CD4-positive, alpha-beta memory T cell (primary cell): ENCODE results near the gene ADGRD1. TPM values are rescaled to one million over a fixed set of nuclear protein-coding genes. Genes with fewer than 3 reads are reported as not detected.

Source experiments
- CTCF ChIA-PET: fragments of 350-600 bp; sonication (Branson Sonifier 250); formaldehyde crosslinking; loops from one replicate; lab custom pipeline; 2021; ENCODE audit warnings: inconsistent platforms; ENCODE audit not compliant: partially characterized antibody; lab: Charles Lee
- POLR2A ChIA-PET: fragments of 350-600 bp; sonication (Branson Sonifier 250); formaldehyde crosslinking; loops from one replicate; lab custom pipeline; 2021; ENCODE audit not compliant: partially characterized antibody; lab: Charles Lee
- DNase-seq, 5 donors: peaks; one replicate each; pipeline versions ENCODE4 v3.0.0 to v3.0.0-alpha.2; 2020 to 2022; ENCODE audit warnings: mixed read lengths in 1 of 5
- H3K27ac ChIP-seq: one replicate; pipeline ENCODE4 v1.7.0; 2013; ENCODE audit warnings: low read depth, low read length
- H3K27me3 ChIP-seq: 2 replicates; pipeline ENCODE4 v1.7.0; 2013; ENCODE audit warnings: mild to moderate bottlenecking, low read length, moderate library complexity; ENCODE audit not compliant: insufficient read depth
- H3K36me3 ChIP-seq: 2 replicates; pipeline ENCODE4 v1.7.0; 2013; ENCODE audit warnings: mild to moderate bottlenecking, low read length, moderate library complexity; ENCODE audit not compliant: insufficient read depth
- H3K4me1 ChIP-seq: 2 replicates; pipeline ENCODE4 v1.7.0; 2013; ENCODE audit warnings: mild to moderate bottlenecking, low read length, moderate library complexity; ENCODE audit not compliant: insufficient read depth
- H3K4me3 ChIP-seq, 2 donors: one replicate each; pipeline ENCODE4 v1.7.0; 2013; ENCODE audit warnings: low read length in 2 of 2, mild to moderate bottlenecking in 1 of 2
- H3K9me3 ChIP-seq, 2 donors: one replicate each; pipeline ENCODE4 v1.7.0; 2013; ENCODE audit warnings: low read length in 2 of 2, control low read depth in 1 of 2; ENCODE audit not compliant: control insufficient read depth in 1 of 2
- H3K27ac Mint-ChIP-seq, 7 donors: one replicate each; pipeline ENCODE4 v1.8.0; 2020 to 2021; ENCODE audit warnings: mixed read lengths in 7 of 7, mild to moderate bottlenecking in 6 of 7, inconsistent platforms in 3 of 7, moderate library complexity in 3 of 7
- H3K27me3 Mint-ChIP-seq, 2 donors: one replicate each; pipeline ENCODE4 v1.8.0; 2020 to 2021; ENCODE audit warnings: mixed read lengths in 2 of 2
- H3K36me3 Mint-ChIP-seq, 2 donors: one replicate each; pipeline ENCODE4 v1.8.0; 2020 to 2021; ENCODE audit warnings: mixed read lengths in 2 of 2, inconsistent platforms in 1 of 2, mild to moderate bottlenecking in 1 of 2
- H3K4me1 Mint-ChIP-seq, 4 donors: one replicate each; pipeline ENCODE4 v1.8.0; 2020 to 2021; ENCODE audit warnings: mixed read lengths in 4 of 4, mild to moderate bottlenecking in 1 of 4
- H3K4me3 Mint-ChIP-seq, 8 donors: one replicate each; pipeline ENCODE4 v1.8.0; 2020 to 2021; ENCODE audit warnings: mixed read lengths in 8 of 8, mild to moderate bottlenecking in 7 of 8, moderate library complexity in 6 of 8, inconsistent platforms in 3 of 8
- H3K9me3 Mint-ChIP-seq, 8 donors: one replicate each; pipeline ENCODE4 v1.8.0; 2020 to 2021; ENCODE audit warnings: mixed read lengths in 8 of 8, mild to moderate bottlenecking in 5 of 8, inconsistent platforms in 3 of 8, moderate library complexity in 1 of 8
- intact Hi-C: fragments of 100-400 bp; cut with micrococcal nuclease; formaldehyde crosslinking; loops from one replicate; pipeline ENCODE4 v1.15.1; 2023
- polyA plus RNA-seq, 2 donors: library from polyadenylated mRNA; unstranded; fragments of 300-500 nt; fragmentation: Illumina TruSeq; gene quantifications; one replicate each; pipeline ENCODE4 v1.2.3, GENCODE V29; 2021
- total RNA-seq, 2 experiments: library from RNA; stranded (reverse); gene quantifications; one replicate each; pipeline ENCODE4 v1.2.3, GENCODE V29; 2021

ADGRD1 gene
- total and polyA plus RNA-seq, 4 experiments from 2014 or later: not detected

- H3K27me3 ChIP-seq: no peaks in the 10 kb centered on the region
- Mint-ChIP-seq H3K27me3 (peaks cover 5 to 8% of the 10 kb centered on the region in 2 donors), H3K27ac (no peak overlapping the region), H3K36me3 (no peaks in the 10 kb centered on the region), H3K4me3 (no peak overlapping the region), H3K4me1 (peaks cover 0 to 2% (median 0%) of the 10 kb centered on the region in 4 donors), H3K9me3 (no peaks in the 10 kb centered on the region)
- H3K9me3 ChIP-seq: no peaks in the 10 kb centered on the region
- DNase-seq: no peak
- H3K4me1 ChIP-seq: no peaks in the 10 kb centered on the region
- H3K36me3 ChIP-seq: no peaks in the 10 kb centered on the region
- no peak overlapping the region for H3K4me3 ChIP-seq
- no peak overlapping the region for H3K27ac ChIP-seq
- ChIA-PET CTCF (no interaction called here), POLR2A (no interaction called here)
- intact Hi-C loops: no loop called here
These were observed 12.8 kb downstream of the ADGRD1 start for GRCh38 chr12:130966443-130967030.

GRCh38 chr12:130967636-130968035, 13.9 kb downstream of the ADGRD1 start:
- ChIA-PET CTCF (no interaction called here), POLR2A (no interaction called here)
- Mint-ChIP-seq H3K27me3 (peaks cover 4 to 5% of the 10 kb centered on the region in 2 donors), H3K4me3 (no peak overlapping the region), H3K27ac (no peak overlapping the region), H3K4me1 (peaks cover 0 to 2% (median 0%) of the 10 kb centered on the region in 4 donors), H3K36me3 (no peaks in the 10 kb centered on the region), H3K9me3 (no peaks in the 10 kb centered on the region)
- no peaks in the 10 kb centered on the region for H3K27me3 ChIP-seq
- DNase-seq: no peak
- intact Hi-C loops: no loop called here
- H3K4me1 ChIP-seq: no peaks in the 10 kb centered on the region
- no peaks in the 10 kb centered on the region for H3K9me3 ChIP-seq
- H3K27ac ChIP-seq: no peak overlapping the region
- no peaks in the 10 kb centered on the region for H3K36me3 ChIP-seq
- H3K4me3 ChIP-seq: no peak overlapping the region

- Histone ChIP-seq H3K4me1 (no peaks in the 10 kb centered on the region), H3K4me3 (no peak overlapping the region), H3K36me3 (no peaks in the 10 kb centered on the region), H3K27ac (no peak overlapping the region), H3K9me3 (no peaks in the 10 kb centered on the region), H3K27me3 (no peaks in the 10 kb centered on the region)
- intact Hi-C loops: no loop called here
- DNase-seq: no peak
- no peak overlapping the region for H3K27ac Mint-ChIP-seq
- no peaks in the 10 kb centered on the region for H3K9me3 Mint-ChIP-seq
- H3K4me3 Mint-ChIP-seq: no peak overlapping the region
- peaks cover 0 to 2% (median 0%) of the 10 kb centered on the region in 4 donors for H3K4me1 Mint-ChIP-seq
- POLR2A ChIA-PET: no interaction called here
- peaks cover 4 to 5% of the 10 kb centered on the region in 2 donors for H3K27me3 Mint-ChIP-seq
- no peaks in the 10 kb centered on the region for H3K36me3 Mint-ChIP-seq
- CTCF ChIA-PET: no interaction called here
These were observed 14.9 kb downstream of the ADGRD1 start for GRCh38 chr12:130968611-130969010.

- Histone ChIP-seq H3K4me3 (no peak overlapping the region), H3K27me3 (no peaks in the 10 kb centered on the region), H3K36me3 (no peaks in the 10 kb centered on the region), H3K9me3 (no peaks in the 10 kb centered on the region), H3K4me1 (no peaks in the 10 kb centered on the region), H3K27ac (no peak overlapping the region)
- no peak for DNase-seq
- intact Hi-C loops: no loop called here
- Mint-ChIP-seq H3K27me3 (peaks cover 4 to 5% of the 10 kb centered on the region in 2 donors), H3K4me3 (no peak overlapping the region), H3K36me3 (no peaks in the 10 kb centered on the region), H3K27ac (no peak overlapping the region), H3K4me1 (peaks cover 0 to 2% (median 0%) of the 10 kb centered on the region in 4 donors), H3K9me3 (no peaks in the 10 kb centered on the region)
- CTCF ChIA-PET: no interaction called here
- POLR2A ChIA-PET: no interaction called here
These were observed 15.5 kb downstream of the ADGRD1 start for GRCh38 chr12:130969223-130969622.

- H3K27ac Mint-ChIP-seq: no peak overlapping the region
- Histone ChIP-seq H3K36me3 (no peaks in the 10 kb centered on the region), H3K9me3 (no peaks in the 10 kb centered on the region), H3K27me3 (no peaks in the 10 kb centered on the region), H3K4me3 (no peak overlapping the region), H3K27ac (no peak overlapping the region), H3K4me1 (no peaks in the 10 kb centered on the region)
- DNase-seq: no peak
- no peaks in the 10 kb centered on the region for H3K9me3 Mint-ChIP-seq
- no peak overlapping the region for H3K4me3 Mint-ChIP-seq
- ChIA-PET CTCF (no interaction called here), POLR2A (no interaction called here)
- intact Hi-C loops: no loop called here
- peaks cover 0 to 2% (median 0%) of the 10 kb centered on the region in 4 donors for H3K4me1 Mint-ChIP-seq
- peaks cover 4 to 5% of the 10 kb centered on the region in 2 donors for H3K27me3 Mint-ChIP-seq
- no peaks in the 10 kb centered on the region for H3K36me3 Mint-ChIP-seq
These were observed 16.6 kb downstream of the ADGRD1 start for GRCh38 chr12:130970165-130970907.

- Mint-ChIP-seq H3K4me1 (peaks cover 0 to 2% (median 0%) of the 10 kb centered on the region in 4 donors), H3K4me3 (no peak overlapping the region), H3K9me3 (no peaks in the 10 kb centered on the region), H3K27me3 (peaks cover 2 to 5% of the 10 kb centered on the region in 2 donors), H3K27ac (no peak overlapping the region), H3K36me3 (no peaks in the 10 kb centered on the region)
- intact Hi-C loops: no loop called here
- Histone ChIP-seq H3K9me3 (no peaks in the 10 kb centered on the region), H3K4me1 (no peaks in the 10 kb centered on the region), H3K4me3 (no peak overlapping the region), H3K27ac (no peak overlapping the region), H3K36me3 (no peaks in the 10 kb centered on the region), H3K27me3 (no peaks in the 10 kb centered on the region)
- ChIA-PET POLR2A (no interaction called here), CTCF (no interaction called here)
- no peak for DNase-seq
These were observed 17.2 kb downstream of the ADGRD1 start for GRCh38 chr12:130970908-130971233.

GRCh38 chr12:130971925-130972585, 18.3 kb downstream of the ADGRD1 start:
- Mint-ChIP-seq H3K9me3 (peaks cover 0 to under 1% (median 0%) of the 10 kb centered on the region in 8 donors), H3K27ac (no peak overlapping the region), H3K4me3 (no peak overlapping the region), H3K27me3 (peaks cover 2 to 4% of the 10 kb centered on the region in 2 donors), H3K36me3 (no peaks in the 10 kb centered on the region), H3K4me1 (peaks cover 0 to 2% (median 0%) of the 10 kb centered on the region in 4 donors)
- H3K4me1 ChIP-seq: no peaks in the 10 kb centered on the region
- intact Hi-C loops: no loop called here
- ChIA-PET CTCF (no interaction called here), POLR2A (no interaction called here)
- no peaks in the 10 kb centered on the region for H3K9me3 ChIP-seq
- no peak overlapping the region for H3K27ac ChIP-seq
- H3K27me3 ChIP-seq: no peaks in the 10 kb centered on the region
- H3K36me3 ChIP-seq: no peaks in the 10 kb centered on the region
- no peak for DNase-seq
- no peak overlapping the region for H3K4me3 ChIP-seq
